ENCODE data around the gene NCAM1. TPM values are rescaled to one million over a fixed set of nuclear protein-coding genes. Genes with fewer than 3 reads are reported as not detected.
A peak's percentile ranks its signal among the peaks of the same experiment; 100 is the strongest.

The NCAM1 gene
- total RNA-seq, 1 donor from 2014 or later, result 33.6 TPM

DNA sequence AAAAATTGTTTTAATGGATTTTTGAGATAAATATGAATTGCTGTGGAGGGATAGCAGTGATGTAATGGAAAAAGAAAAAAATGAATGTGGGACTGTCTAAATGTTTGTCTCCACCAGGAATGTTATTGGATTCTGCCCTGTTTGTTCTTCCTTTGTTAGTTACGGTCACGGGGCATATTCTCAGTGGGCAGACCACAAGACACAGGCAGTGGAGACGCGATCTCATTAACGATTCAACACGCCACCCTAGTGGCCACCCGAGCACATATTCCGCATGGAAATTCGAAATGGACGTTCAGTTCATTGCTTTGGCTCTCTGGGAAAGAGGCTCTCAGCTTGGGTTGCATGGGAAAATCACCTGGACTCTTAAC is 201.4 kb downstream of the NCAM1 start:
- H3K9me3 ChIP-seq, result no peaks in the 10 kb centered on the region
- TF ChIP-seq POLR2A (IDR thresholded peaks at IDR 0.05) (no peak), POLR2AphosphoS5 (IDR thresholded peaks at IDR 0.05; ENCODE audit: insufficient read depth in 1 of 2, low read depth in 1 of 2) (no peak)
- TF ChIP-seq, protein P1, sequence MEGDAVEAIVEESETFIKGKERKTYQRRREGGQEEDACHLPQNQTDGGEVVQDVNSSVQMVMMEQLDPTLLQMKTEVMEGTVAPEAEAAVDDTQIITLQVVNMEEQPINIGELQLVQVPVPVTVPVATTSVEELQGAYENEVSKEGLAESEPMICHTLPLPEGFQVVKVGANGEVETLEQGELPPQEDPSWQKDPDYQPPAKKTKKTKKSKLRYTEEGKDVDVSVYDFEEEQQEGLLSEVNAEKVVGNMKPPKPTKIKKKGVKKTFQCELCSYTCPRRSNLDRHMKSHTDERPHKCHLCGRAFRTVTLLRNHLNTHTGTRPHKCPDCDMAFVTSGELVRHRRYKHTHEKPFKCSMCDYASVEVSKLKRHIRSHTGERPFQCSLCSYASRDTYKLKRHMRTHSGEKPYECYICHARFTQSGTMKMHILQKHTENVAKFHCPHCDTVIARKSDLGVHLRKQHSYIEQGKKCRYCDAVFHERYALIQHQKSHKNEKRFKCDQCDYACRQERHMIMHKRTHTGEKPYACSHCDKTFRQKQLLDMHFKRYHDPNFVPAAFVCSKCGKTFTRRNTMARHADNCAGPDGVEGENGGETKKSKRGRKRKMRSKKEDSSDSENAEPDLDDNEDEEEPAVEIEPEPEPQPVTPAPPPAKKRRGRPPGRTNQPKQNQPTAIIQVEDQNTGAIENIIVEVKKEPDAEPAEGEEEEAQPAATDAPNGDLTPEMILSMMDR (IDR thresholded peaks at IDR 0.05), result peak in 1 of 3 experiments; percentile 16
- peak overlapping the region; percentile 40 for H3K27ac ChIP-seq
- no peaks in the 10 kb centered on the region for H3K36me3 ChIP-seq
- DNase-seq (ENCODE audit: extremely low spot score in 2 of 2), result peak in 1 of 2 donors; percentile 27
- intact Hi-C loops (cut with DNase I), result no loop called here
- no peak overlapping the region for H3K4me3 ChIP-seq
- peaks cover 25% of the 10 kb centered on the region for H3K4me1 ChIP-seq
- H3K27me3 ChIP-seq, result no peaks in the 10 kb centered on the region

DNA sequence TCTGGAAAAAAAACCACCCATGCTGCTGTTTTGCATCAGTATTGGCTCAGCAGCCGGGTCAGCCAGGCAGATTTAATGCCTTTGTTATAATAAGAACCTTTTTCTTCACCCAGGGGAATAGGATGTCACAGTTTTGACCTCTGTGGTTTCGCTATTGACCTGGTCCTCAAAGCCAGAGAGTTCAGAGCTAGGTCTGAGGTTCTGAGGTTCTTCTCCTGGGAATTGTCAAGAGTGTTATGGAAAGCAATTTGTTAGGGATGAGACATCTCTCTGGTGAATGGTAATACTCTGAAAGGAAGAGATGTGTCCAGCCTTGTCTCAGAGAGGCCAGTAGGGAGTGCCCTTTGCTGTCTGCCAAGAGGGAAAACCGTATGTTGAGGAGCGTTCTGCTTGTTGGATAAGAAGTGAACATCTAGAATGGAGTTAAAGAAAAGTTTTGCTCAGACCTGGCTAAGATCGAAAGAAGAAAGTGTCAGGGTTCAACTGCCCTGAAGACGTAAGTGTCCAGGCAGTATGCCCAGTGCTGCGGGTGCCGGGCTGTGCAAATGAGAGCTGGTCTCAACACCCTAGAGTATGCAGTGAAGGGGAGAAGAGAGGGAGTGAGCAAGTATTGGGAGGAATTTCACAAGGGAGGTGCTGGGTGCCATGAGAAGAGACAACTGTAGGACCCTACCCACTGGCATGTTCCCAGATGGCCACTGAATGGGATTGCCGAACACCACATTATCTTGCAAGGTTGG is 202.2 kb downstream of the NCAM1 start:
- H3K27ac ChIP-seq, result no peak overlapping the region
- no peaks in the 10 kb centered on the region for H3K27me3 ChIP-seq
- intact Hi-C loops (cut with DNase I), result no loop called here
- no peak overlapping the region for H3K4me3 ChIP-seq
- H3K9me3 ChIP-seq, result no peaks in the 10 kb centered on the region
- TF ChIP-seq, protein P1 (IDR thresholded peaks at IDR 0.05), result no peak
- no peak for TF ChIP-seq POLR2A (IDR thresholded peaks at IDR 0.05)
- TF ChIP-seq POLR2AphosphoS5 (IDR thresholded peaks at IDR 0.05; ENCODE audit: insufficient read depth in 1 of 2, low read depth in 1 of 2), result no peak
- H3K36me3 ChIP-seq, result no peaks in the 10 kb centered on the region
- peak in 1 of 2 donors; percentile 86 for DNase-seq (ENCODE audit: extremely low spot score in 2 of 2)
- peaks cover 25% of the 10 kb centered on the region for H3K4me1 ChIP-seq

DNA sequence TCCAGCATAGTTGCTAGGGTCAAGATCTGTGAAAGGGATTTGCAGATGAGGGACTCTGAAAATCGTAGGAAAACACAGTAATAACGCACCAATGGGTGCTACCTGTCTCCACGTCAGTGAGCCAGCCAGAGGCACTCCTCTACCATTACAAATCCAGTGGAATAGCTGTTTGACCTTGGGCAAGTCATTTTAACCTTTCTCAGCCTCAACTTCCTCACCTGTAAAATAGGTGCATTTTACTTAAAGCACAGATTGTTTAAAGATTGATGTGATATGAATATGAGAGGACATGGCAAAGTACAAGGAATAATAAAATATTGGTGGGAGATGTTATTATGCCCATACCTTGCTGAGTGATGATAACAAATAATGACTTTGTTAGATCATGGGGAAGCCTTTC is 205.1 kb downstream of the NCAM1 start:
- TF ChIP-seq POLR2A (IDR thresholded peaks at IDR 0.05), result no peak
- no peak for TF ChIP-seq POLR2AphosphoS5 (IDR thresholded peaks at IDR 0.05; ENCODE audit: insufficient read depth in 1 of 2, low read depth in 1 of 2)
- TF ChIP-seq, protein P1 (IDR thresholded peaks at IDR 0.05), result no peak
- Histone ChIP-seq H3K27me3 (no peaks in the 10 kb centered on the region), H3K9me3 (no peaks in the 10 kb centered on the region), H3K36me3 (no peaks in the 10 kb centered on the region), H3K27ac (no peak overlapping the region), H3K4me1 (peaks cover 19% of the 10 kb centered on the region), H3K4me3 (no peak overlapping the region)
- peak in 1 of 2 donors; percentile 67 for DNase-seq (ENCODE audit: extremely low spot score in 2 of 2)
- intact Hi-C loops (cut with DNase I), result no loop called here

DNA sequence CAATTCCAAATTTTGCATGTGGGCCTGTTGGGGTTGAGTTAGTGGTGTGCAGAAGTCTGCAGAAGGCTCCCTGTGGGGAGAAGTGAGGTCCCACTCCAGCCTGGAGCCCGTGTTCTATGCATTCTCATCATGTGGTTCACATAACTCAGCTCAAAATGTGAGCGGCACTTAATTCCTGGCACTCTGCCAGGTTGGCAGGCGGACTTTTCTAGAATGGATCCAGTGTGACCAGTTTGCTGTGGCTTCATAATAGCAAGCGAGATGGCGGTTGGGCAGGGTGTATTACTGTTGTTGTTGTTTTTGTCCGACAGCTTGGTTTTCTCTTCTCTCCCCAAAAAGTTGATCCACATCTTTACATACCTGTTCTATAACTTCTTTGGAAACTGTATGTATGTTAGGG is 206.4 kb downstream of the NCAM1 start:
- Histone ChIP-seq H3K9me3 (no peaks in the 10 kb centered on the region), H3K4me1 (peaks cover 6% of the 10 kb centered on the region), H3K36me3 (no peaks in the 10 kb centered on the region), H3K4me3 (no peak overlapping the region), H3K27ac (no peak overlapping the region), H3K27me3 (no peaks in the 10 kb centered on the region)
- TF ChIP-seq POLR2AphosphoS5 (IDR thresholded peaks at IDR 0.05; ENCODE audit: insufficient read depth in 1 of 2, low read depth in 1 of 2) (no peak), POLR2A (IDR thresholded peaks at IDR 0.05) (no peak)
- TF ChIP-seq, protein P1 (IDR thresholded peaks at IDR 0.05), result no peak
- intact Hi-C loops (cut with DNase I), result no loop called here
- DNase-seq (ENCODE audit: extremely low spot score in 2 of 2), result peak in 1 of 2 donors; percentile 75

Measured in vagina (tissue), 2 donors.